HG03139 (cell line): ENCODE measurements around the gene LRRC8B.
A peak's percentile ranks its signal among the peaks of the same experiment; 100 is the strongest.
"Not testable (repeated sequence)": the region's sequence is repeated elsewhere in the genome, so short reads cannot be mapped to it uniquely, and the experiment has no call there.

ENCODE experiments used
- ATAC-seq: cut with Tn5 transposase; IDR thresholded peaks from one replicate; pipeline ENCODE4 v1.9.1; 2021; ENCODE audit not compliant: unreplicated experiment

Gene LRRC8B

DNA sequence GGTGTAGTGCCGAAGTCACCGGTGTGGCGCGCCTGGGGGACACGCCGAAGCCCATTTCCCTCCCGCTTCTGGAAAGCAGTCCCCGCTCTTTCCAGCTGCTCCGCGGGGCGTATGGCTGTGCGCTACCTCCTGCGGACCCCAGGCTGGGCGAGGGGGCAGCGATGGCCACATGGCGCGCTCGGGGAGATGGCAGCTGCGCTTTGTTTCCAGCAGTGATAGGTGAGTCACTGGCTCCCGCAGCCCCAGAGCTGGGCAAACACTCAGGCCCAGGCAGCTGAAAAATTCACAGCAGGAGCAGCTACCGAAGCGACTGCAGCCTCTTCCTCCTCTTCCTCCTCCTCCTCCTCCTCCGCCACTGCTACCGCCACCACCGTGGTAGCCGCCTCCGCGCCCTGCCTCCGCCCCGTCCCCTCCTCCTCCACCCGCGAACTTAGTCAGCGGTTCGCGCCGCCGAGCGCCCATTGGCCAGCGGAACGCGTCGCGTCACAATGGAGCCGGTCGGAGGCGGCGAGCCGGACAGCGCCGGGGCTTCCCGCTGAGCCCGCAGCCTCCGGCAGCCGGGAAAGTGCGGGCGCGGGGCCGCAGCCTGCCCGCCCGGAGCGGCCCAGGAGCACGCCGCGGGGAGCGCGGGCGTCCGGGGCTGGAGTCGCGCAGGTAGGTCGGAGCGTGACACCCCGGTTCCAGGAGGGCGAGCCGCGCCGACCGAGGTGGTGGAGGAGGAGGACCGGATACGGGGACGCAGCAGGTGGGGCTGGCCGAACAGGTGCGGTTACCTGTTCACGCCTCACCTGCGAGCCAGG, at the start of gene LRRC8B:
LRRC8B (plus strand) TSS at position 461 of the 800 bp plus-strand sequence. CDS start 57,822 bp downstream, outside the sequence.
- peak; percentile 84 for ATAC-seq

DNA sequence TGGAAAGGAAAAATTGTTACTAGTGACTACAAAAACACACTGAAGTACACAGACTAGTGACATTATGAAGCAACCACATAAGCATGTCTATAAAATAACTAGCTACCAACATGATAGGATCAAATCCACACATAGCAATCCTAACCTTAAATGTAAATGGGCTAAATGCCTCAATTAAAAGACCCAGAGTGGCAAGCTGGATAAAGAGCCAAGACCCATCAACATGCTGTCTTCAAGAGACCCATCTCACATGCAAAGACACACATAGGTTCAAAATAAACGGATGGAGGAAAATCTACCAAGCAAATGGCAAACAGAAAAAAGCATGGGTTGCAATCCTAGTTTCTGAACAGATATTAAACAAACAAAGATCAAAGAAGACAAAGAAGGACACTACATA, 49.4 kb upstream of the LRRC8B start:
- ATAC-seq = no peak

DNA sequence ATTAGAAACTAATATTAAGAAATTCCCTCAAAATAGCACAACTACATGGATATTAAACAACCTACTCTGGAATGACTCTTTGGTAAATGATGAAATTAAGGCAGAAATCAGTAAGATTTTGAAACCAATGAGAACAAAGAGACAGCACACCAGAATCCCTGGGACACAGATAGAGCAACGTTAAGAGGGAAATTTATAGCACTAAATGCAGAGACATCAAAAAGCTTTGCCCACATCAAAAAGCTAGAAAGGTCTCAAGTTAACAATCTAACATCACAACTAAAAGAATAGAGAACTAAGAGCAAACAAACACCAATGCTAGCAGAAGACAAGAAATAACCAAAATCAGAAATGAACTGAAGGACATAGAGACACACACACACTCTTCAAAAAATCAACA, 48.6 kb upstream of the LRRC8B start:
- ATAC-seq = no peak

DNA sequence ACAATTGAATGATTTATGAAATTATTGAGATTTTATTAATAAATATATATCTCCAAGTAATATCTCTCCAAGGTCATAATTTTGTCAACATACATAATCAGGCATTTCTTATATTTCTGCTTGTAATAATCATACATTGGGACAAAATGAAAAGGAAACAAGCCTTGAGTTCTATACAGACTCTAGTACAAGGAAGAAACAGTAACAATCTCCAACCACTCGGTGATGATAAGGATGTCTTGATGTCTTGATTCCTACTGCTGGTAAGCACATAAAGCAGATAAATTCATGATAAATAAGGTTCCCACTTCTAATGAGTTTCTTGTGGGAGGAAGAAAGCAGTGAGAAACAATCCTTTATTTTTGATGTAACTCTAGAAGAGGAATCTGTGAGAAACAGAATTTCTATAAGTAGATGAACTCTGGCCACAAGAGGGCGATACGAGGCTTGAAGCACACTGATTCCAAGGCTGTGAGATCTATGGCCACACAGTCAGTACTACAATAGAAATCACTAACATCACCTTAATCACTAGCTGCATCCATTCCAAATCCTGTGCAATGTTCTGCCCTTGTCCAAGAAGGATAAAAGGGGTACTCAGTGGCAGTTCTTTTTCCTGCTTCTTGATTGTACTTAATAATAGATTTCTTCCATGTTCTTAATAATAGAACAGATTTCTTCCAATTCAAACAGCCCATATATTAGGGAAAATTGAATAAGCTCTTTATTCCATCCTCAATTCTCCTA, 41.4 kb upstream of the LRRC8B start:
- ATAC-seq = no peak

DNA sequence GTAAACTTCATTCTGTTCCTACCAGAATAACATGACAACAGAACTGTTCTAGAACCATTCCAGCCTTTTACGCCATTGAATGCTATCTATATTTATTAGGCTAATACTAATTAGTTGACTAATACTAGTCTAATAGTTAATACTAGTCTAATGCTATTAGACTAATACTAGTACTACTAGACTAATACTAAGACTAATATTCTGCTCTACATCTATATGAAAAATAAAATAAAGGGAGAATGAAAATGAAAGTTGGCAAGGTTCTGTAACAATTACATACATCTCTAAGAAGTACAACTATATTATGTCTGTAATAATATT, 40.9 kb upstream of the LRRC8B start:
- no peak for ATAC-seq

DNA sequence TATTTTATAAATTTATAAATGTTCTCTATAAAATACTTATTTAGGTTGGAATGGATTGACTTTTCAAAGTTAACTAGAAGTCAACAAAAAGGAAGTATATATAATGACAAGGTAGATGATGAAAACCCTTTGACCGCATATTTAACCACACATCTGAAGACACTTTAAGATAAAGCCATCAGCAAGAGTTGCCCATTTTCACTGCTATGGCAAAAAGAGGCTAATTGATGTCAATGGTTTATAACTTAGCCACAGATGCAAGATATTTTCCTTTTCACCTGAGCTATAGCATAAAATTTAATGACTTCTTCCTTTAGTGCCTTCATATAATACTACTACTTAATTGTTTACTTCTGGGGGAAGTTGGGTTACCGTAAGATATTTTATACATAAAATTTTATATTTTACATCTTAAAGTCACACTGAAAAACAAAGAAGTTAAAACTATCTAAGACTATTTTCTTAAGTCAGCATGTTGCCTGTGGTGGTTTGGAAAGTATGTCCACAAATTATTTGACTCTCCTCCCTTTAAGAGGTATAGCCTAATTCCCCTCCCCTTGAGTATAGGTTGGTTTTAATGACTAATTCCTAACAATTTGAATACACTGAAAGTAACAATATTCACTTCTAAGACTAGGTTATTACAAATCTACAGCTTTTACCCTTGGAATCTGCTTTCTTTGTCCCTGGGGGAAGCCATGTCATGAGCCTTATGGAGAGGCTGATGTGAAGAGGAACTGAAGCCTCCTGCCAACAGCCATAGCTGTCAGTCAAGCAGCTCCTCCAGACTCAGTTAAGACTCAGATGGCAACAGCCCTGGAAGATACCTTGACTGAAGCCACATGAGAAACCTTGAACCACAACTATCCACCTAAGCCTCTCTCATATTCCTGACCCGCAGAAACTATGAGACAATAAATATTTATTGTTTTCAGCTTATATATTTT, 40.3 kb upstream of the LRRC8B start:
- ATAC-seq = no peak

DNA sequence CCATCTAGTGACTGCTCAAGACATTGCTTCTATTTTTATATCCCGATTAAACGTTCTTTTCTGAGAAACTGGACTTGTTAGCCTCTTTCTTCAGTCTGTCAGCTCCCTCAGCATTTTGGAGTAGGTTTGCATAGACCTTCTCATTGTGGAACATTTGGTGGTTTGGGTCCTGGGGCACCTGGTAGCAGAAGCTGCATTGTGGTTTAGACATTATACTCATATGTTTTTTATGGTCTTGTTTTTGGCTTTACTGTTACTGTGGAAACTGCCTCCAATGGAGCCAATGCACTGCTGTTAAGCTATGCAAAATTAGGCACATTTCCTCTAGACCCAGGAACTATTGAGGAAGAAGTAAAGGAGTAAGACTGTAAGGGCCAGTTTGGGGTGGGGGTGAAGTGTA, 36.7 kb upstream of the LRRC8B start:
- ATAC-seq = no peak

DNA sequence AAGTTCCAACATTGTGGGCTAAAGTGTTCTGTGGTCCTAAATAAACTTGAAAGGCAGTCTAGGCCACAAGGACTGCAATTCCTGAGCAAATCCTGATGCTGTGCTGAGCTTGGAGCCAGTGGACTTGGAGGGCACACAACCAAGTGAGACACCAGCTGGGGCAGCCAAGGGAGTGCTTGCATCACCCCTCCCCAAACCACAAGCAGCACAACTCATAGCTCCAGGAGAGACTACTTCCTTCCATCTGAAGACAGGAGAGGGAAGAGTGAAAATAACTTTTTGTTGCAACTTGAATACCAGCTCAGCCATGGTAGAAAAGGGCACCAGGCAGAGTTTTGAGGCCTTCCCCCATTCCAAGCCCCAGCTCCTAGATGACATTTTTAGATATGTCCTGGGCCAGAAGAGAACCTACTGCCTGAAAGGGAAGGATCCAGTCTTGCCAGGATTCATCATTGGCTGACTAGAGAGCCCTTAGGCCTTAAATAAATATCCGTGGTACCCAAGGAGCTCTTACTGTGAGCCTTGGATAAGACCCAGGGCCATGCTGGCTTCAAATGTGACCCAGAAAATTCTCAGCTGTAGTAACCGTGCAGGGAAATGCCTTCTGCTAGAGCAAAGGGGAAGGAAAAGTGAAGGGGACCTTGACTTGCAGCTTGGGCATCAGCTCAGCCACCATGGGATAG, 35.4 kb upstream of the LRRC8B start:
- ATAC-seq = no peak

DNA sequence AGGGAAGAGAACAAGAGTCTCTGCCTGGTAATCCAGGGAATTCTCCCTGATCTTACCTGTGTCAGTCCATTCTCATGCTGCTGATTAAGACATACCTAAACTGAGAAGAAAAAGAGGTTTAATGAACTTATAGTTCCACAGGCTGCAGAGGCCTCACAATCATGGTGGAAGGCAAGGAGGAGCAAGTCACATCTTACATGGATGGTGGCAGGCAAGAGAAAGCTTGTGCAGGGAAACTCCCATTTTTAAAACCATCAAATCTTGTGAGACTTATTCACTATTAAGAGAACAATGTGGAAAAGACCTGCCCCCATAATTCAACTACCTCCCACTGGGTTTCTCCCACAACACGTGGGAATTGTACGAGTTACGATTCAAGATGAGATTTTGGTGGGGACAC, 34.2 kb upstream of the LRRC8B start:
- ATAC-seq = no peak

DNA sequence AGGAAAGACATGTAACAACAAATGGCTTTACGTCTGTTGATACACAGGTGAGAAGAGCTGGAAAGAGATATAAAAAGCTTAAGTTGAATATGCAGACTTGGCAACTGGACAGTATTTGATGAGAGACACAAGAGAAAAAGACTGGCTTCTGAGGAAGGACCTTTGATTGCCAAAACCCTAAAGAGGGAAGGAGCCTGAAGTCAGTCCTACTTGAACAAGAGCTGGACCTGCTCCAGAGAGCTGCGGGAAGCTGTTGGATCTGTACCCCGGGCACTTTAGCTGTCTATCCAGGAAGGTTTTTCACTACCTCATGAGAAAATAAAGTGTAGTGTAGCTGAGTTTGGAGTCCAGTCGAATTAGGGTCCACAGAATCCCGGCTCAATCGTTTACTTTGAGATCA, 25.3 kb upstream of the LRRC8B start:
- no peak for ATAC-seq

DNA sequence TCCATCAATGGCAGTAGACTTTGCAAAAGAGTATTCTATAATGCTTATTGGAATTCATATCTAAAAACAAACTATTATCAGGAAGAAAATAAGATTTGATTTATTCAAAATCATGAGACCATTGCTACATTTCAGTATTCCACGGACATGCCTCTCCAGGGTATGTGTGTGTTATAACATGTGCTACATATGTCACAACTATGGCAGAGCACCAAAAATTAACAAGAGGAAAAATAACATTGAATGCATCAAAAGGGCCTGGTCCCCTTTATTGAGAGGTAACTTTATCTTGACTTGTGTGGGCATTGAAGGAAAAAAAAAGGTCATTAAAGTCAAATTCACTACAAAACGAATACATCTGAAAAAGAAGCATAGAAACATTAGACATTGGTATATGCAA, 22.6 kb upstream of the LRRC8B start:
- ATAC-seq = no peak

DNA sequence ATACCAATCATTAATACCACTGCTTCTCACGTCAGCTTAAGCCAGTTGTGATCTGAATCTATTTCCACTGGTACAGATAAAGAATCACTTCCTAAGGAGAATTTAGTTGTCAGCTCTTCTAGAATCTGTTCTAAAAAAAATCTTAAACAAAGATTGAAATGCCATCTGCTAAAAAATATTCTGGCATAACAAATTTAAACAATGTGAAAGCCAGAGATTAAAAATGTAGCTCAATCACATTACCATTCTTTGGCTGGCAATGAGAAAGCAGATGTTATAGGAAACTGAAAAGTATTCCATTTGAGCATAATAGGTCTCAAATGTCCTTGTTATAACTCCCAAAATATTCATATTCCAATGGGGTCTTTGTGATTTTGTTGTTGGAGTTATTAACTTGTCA, 21.7 kb upstream of the LRRC8B start:
- ATAC-seq = no peak

DNA sequence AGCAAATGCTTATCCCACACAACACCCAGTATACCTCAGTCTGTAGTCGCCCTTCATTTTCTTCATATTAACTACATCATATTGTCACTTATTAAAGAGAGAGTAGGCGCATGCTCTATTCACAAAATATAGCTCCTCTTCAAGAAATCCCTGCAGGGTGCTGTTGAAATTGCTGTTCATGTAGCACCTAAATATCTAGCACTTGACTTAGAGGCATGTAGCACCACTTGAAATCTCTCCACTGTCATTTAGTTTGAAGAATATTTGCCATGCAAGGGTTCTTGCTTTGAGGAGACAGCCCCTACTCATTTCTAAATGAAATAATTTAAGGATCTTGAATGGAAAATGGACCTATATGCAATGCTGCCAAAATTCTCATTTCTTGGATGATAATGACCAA, 20.9 kb upstream of the LRRC8B start:
- ATAC-seq = no peak

DNA sequence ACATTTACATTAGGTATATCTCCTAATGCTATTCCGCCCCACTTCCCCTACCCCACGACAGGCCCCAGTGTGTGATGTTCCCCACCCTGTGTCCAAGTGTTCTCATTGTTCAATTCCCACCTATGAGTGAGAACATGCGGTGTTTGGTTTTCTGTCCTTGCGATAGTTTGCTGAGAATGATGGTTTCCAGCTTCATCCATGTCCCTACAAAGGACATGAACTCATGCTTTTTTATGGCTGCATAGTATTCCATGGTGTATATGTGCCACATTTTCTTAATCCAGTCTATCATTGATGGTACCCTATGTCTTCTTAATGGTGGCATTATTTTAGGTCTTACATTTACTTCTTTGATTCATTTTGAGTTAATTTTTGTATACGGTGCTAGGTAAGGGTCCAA, 14.6 kb upstream of the LRRC8B start:
- not testable (repeated sequence) for ATAC-seq

DNA sequence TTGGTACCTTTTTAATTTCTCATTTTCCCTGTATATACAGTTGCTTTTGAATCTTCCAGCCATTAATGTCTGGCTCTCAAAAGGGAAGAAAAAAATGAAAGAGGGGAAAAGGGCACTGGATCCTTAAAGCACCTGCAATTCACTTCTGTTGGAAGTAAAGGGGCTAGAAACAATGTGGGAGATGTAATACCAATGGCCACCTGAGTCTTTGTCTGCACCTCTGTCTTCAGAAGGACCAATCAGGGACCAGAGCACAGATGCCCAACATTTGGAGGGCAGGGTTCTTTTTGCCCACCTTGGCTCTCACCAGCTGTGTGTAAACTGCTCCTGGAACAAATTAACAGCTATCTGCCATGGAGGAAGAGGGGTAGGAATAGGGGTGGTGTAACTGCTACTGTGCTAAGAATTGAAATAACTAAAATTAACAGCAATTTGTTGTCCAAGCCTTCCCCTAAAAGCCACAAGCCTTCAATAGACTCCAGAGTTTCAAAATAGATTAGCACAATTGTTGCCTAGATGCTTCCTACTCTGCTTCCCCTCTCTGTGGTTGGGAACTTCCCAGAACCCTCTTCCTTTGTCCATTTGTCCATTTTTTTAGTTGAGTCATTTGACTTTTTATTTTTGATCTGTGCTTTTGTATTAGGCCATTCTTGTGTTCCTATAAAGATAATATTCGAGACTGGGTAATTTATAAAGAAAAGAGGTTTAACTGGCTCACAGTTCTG, 11.5 kb upstream of the LRRC8B start:
- no peak for ATAC-seq

DNA sequence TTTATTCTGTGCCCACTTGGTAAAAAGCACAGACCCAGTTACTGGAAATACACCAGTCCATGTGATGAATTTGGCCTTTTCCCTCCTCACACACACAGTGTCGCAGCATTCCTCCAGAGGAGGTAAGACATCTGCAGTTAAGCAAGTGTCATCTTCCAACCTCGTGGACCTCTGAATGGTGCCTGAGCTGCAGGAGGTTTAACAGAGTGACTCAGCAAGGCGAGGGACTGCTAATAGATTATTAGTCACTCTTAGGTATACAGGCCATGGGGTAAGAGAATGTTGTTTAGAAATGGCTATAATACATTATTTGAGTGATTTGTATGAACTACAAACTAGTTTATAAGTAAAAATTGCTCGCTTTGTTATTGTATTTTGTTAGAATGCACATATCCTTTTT, 8.6 kb upstream of the LRRC8B start:
- ATAC-seq = no peak

DNA sequence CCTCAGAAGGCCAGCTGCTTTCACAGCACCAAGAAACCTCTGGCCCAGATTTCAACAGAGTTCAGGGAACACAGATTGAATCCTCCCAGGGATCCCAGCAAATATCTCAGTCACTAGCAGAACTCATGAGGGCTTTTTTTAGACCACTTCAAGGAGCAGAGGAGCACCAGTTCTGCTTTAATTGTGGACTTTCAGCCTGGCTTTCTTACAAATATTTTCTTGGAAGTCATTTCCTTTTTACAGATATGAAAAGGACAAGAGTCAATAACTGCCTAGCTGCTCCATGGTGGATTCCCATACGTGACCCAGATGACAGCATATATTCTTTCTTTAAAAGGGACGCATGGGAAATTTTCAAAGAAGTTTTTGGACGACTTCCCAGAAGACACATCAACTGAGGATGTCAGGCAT, 6.4 kb upstream of the LRRC8B start:
- no peak for ATAC-seq

DNA sequence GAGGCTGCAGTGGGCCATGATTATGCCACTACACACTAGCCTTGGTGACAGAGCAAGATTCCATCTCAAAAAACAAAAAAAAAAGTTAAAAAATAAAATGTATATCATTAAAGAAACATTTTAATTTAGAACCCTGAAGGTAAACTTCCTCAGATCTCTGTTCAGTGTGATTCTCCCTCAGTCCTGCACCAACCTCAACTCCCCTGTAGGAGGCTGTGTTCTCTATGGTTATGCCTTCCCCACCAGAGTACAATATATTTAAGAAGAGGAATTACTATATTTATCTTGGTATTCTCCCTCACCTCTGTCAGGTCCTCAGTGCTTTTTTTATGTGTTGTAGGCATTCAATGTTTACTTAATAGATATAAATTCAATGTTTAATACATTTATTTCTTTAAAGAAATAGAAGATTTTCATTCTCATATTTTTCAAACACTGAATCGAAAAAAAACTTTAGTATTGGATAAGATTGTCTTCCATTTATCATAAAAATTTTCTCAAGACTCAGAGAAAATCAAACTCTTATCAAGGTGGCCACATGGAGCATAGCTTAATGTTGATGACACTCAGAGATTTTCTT, 4.8 kb upstream of the LRRC8B start:
- ATAC-seq = no peak

DNA sequence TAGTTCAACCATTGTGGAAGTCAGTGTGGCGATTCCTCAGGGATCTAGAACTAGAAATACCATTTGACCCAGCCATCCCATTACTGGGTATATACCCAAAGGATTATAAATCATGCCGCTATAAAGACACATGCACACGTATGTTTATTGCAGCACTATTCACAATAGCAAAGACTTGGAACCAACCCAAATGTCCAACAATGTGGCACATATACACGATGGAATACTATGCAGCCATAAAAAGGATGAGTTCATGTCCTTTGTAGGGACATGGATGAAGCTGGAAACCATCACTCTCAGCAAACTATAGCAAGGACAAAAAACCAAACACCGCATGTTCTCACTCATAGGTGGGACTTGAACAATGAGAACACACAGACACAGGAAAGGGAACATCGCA, 2.7 kb upstream of the LRRC8B start:
- ATAC-seq = not testable (repeated sequence)
